GM12878 (cell line): Measurements from ENCODE around the gene STK17A.

ENCODE experiments used
- BCL3 ChIP-seq: IDR thresholded peaks from 2 replicates; pipeline ENCODE4 v1.6.1; 2011; ENCODE audit warnings: borderline replicate concordance, low read depth, mild to moderate bottlenecking, moderate library complexity, low read length; ENCODE audit not compliant: insufficient read depth, poor library complexity, severe bottlenecking
- CBFB ChIP-seq: IDR thresholded peaks from 2 replicates; pipeline ENCODE4 v1.6.1; 2016; ENCODE audit warnings: antibody characterized with exemption, low read depth
- CTCF ChIP-seq, 3 experiments: IDR thresholded peaks in 2 of 3; conservative IDR thresholded peaks in 1 of 3; 2 replicates each; pipeline ENCODE4 v1.5.1; 2011; ENCODE audit warnings: low read depth in 3 of 3, low read length in 3 of 3, mild to moderate bottlenecking in 3 of 3, control low read depth in 2 of 3, moderate library complexity in 2 of 3, inconsistent platforms in 1 of 3, mixed read lengths in 1 of 3; ENCODE audit not compliant: control insufficient read depth in 2 of 3, insufficient read depth in 1 of 3; ENCODE audit errors: extremely low read depth in 1 of 3
- EZH2 ChIP-seq: IDR thresholded peaks from 2 replicates; pipeline ENCODE4 v1.6.1; 2012; ENCODE audit warnings: low read depth, mild to moderate bottlenecking, control low read depth, inconsistent platforms, low read length, borderline replicate concordance; ENCODE audit not compliant: control insufficient read depth
- HDAC2 ChIP-seq: fragments of 200-600 bp; sonication (generic); IDR thresholded peaks from 2 replicates; pipeline ENCODE4 v1.6.1; 2017
- POLR2A ChIP-seq: IDR thresholded peaks from 2 replicates; pipeline ENCODE4 v1.6.1; 2011; ENCODE audit warnings: low read depth, mild to moderate bottlenecking, low read length
- SRF ChIP-seq, 2 experiments: IDR thresholded peaks; 2 replicates each; pipeline ENCODE4 v1.6.1; 2011; ENCODE audit warnings: low read depth in 2 of 2, low read length in 2 of 2, mild to moderate bottlenecking in 1 of 2, moderate library complexity in 1 of 2
- USF1 ChIP-seq: IDR thresholded peaks from 2 replicates; pipeline ENCODE4 v1.6.1; 2011; ENCODE audit warnings: borderline replicate concordance, low read depth, mild to moderate bottlenecking, moderate library complexity, mixed read lengths, low read length; ENCODE audit not compliant: insufficient read depth; ENCODE audit errors: extremely low read length
- ZNF274 ChIP-seq: IDR thresholded peaks from one replicate; pipeline ENCODE4 v1.8.0; 2011; ENCODE audit not compliant: insufficient read length, insufficient read depth

GRCh38 chr7:43653891-43654504 lies 71.1 kb downstream of the STK17A start:
- no peak for TF ChIP-seq ZNF274
- TF ChIP-seq EZH2, result no peak
- no peak for TF ChIP-seq BCL3
- no peak for TF ChIP-seq CTCF (IDR thresholded peaks at IDR 0.05 in 2 of 3, conservative IDR thresholded peaks at IDR 0.05 in 1 of 3; ENCODE audit: control insufficient read depth in 2 of 3, extremely low read depth in 1 of 3, insufficient read depth in 1 of 3, low read depth in 3 of 3, low read length in 3 of 3)
- no peak for TF ChIP-seq USF1
- no peak for TF ChIP-seq HDAC2
- TF ChIP-seq SRF (IDR thresholded peaks at IDR 0.05; ENCODE audit: low read depth in 2 of 2, low read length in 2 of 2), result no peak
- TF ChIP-seq POLR2A, result no peak
- TF ChIP-seq CBFB, result no peak
